ENCODE results near the gene PITPNC1.

PITPNC1 gene

GRCh38 chr17:67730731-67731130 lies 353.6 kb downstream of the PITPNC1 start:
- H3K4me3 ChIP-seq (ENCODE audit: low read depth, low read length) = no peak overlapping the region
- TF ChIP-seq CTCF (conservative IDR thresholded peaks at IDR 0.05; ENCODE audit: low read depth, low read length) = no peak
- no peak for DNase-seq (ENCODE audit: low read depth)

- no peak overlapping the region for H3K4me3 ChIP-seq (ENCODE audit: low read depth, low read length)
- no peak for DNase-seq (ENCODE audit: low read depth)
- TF ChIP-seq CTCF (conservative IDR thresholded peaks at IDR 0.05; ENCODE audit: low read depth, low read length) = no peak
These were observed 356.4 kb downstream of the PITPNC1 start for GRCh38 chr17:67733449-67733848.

GRCh38 chr17:67737145-67737544 lies 360.1 kb downstream of the PITPNC1 start:
- no peak for DNase-seq (ENCODE audit: low read depth)
- no peak overlapping the region for H3K4me3 ChIP-seq (ENCODE audit: low read depth, low read length)
- TF ChIP-seq CTCF (conservative IDR thresholded peaks at IDR 0.05; ENCODE audit: low read depth, low read length) = no peak

GRCh38 chr17:67742025-67742424 lies 364.9 kb downstream of the PITPNC1 start:
- no peak overlapping the region for H3K4me3 ChIP-seq (ENCODE audit: low read depth, low read length)
- TF ChIP-seq CTCF (conservative IDR thresholded peaks at IDR 0.05; ENCODE audit: low read depth, low read length) = no peak
- no peak for DNase-seq (ENCODE audit: low read depth)

Measured in choroid plexus epithelial cell (primary cell).